GM18511 (cell line): Measurements from ENCODE around the gene SFRP2.

Experiments
- ATAC-seq: cut with Tn5 transposase; IDR thresholded peaks from one replicate; pipeline ENCODE4 v1.9.1; 2021; ENCODE audit warnings: mild to moderate bottlenecking, moderate library complexity; ENCODE audit not compliant: unreplicated experiment

Gene SFRP2, protein sequence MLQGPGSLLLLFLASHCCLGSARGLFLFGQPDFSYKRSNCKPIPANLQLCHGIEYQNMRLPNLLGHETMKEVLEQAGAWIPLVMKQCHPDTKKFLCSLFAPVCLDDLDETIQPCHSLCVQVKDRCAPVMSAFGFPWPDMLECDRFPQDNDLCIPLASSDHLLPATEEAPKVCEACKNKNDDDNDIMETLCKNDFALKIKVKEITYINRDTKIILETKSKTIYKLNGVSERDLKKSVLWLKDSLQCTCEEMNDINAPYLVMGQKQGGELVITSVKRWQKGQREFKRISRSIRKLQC

DNA sequence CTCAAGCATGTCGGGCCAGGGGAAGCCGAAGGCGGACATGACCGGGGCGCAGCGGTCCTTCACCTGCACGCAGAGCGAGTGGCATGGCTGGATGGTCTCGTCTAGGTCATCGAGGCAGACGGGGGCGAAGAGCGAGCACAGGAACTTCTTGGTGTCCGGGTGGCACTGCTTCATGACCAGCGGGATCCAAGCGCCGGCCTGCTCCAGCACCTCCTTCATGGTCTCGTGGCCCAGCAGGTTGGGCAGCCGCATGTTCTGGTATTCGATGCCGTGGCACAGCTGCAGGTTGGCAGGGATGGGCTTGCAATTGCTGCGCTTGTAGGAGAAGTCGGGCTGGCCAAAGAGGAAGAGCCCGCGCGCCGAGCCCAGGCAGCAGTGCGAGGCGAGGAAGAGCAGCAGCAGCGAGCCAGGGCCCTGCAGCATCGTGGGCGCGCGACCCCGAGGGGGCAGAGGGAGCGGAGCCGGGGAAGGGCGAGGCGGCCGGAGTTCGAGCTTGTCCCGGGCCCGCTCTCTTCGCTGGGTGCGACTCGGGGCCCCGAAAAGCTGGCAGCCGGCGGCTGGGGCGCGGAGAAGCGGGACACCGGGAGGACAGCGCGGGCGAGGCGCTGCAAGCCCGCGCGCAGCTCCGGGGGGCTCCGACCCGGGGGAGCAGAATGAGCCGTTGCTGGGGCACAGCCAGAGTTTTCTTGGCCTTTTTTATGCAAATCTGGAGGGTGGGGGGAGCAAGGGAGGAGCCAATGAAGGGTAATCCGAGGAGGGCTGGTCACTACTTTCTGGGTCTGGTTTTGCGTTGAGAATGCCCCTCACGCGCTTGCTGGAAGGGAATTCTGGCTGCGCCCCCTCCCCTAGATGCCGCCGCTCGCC, at the start of gene SFRP2:
Gene SFRP2 (minus strand): TSS at position 671 of the 864 bp plus-strand sequence. CDS start 248 bp downstream, at position 423.
- no peak for ATAC-seq

DNA sequence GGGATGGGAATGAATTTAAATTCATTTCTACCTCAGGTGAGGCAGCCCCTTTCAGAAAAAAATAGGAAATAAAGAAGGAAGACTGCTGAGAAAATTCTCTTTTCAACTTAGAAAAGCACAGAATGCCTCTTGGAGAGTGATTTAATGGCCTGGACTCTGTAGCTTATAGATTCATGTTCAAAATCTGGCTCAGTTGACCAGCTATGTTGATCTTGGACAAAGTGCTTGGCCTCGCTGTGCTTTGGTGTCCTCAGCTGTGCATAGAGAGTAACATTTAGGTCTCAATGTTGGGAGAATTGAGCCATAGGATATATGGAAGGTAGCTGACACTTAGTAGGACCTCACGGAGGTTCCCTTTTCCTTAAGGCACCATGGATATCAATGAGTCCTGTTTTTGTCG, 49.7 kb upstream of the SFRP2 start:
- no peak for ATAC-seq

DNA sequence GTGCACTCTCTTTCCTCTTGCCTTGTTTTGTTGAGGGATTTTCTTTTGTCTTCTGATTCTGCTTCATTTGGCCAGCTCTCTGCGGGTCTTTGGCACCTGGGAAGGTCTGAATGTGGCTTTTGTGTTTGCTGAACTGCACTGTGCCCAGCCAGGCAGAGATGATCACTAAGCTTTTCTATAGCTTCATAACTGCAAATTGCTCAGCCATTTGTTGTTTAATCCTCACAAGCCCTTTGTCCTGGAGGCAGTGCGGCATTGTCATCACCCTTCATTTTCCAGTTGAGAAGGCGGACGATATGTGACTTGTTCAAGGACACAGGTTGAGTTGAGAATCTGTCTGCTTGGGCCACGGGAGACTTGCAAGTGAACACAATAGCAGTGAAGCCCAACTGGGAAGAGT, 46.0 kb upstream of the SFRP2 start:
- no peak for ATAC-seq

DNA sequence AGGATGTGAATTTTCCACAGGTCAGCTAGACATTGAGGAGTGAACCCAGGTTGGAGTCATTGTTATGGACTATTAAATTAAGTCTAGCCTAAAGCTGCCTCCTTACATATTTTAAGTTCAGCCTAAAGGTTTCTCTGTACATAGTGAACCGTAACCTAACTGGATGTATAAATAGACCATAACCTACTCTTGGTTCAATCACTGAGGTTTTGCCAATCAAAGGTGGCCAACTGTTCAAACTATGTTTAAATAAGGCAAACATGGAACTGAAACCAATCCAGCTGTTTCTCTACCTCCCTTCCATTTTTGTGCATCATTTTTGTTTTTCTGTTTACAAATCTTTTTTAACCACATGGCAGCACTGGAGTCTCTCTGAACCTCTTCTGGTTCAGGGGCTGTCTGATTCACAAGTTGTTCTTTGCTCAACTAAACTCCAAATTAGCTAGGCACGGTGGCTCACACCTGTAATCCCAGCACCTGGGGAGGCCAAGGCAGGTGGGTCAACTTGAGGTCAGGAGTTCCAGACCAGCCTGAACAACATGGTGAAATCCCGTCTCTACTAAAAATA, 43.9 kb upstream of the SFRP2 start:
- no peak for ATAC-seq

DNA sequence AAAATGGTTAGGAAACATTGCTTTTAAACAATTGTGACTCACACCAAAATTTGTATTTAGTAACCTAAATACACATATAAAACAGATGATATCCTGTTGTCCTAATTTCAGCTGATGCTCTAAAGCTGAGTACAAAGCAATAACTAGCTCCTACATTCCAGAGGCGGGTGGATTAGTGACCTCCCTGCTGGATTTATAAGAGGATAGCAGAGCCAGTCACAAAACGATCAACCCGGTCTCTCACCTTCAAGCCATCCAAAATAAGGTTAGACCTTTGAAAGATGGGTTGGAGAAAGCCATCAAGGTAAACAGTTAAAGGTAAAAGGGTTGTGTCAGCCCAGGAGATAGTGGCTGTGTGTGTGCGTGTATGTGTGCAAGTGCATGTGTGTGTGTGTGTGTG, 43.2 kb upstream of the SFRP2 start:
- no peak for ATAC-seq

DNA sequence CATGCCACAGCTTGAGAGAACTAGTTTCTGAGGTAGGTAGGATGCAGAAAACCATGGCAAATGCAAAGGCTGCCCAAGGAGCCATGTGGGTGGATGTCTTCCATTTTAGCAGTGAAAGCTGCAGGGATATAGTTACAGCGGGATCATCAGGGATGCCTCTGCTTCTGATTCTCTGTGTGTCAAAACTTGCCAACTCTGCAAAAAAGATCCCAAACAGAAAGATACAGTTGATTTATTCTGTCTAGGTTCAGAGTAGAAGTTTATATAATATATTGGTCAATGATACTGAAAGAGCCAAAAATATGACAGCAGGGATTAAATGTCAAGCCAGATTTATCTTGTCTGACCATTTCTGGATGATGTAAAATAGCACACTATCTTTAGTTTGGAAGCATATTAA, 42.4 kb upstream of the SFRP2 start:
- no peak for ATAC-seq

DNA sequence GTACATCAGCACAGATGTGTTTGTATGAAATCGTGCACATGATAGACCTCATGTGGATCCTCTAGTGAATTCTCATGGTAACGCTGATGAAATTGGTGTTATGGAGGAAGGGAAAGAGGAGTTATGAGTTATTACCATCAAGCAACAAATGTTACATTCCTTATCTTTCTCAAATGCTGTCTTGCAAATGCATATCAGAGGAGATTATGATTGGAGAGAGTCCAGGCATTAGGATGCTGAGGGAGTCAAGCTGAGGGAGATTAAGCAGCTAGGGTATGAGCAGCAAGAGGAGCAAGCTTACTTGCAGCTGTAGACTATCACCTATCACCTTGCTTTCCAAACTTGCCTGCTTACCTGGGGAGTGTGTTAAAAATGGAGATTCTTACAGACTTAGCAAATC, 36.8 kb upstream of the SFRP2 start:
- ATAC-seq = no peak

DNA sequence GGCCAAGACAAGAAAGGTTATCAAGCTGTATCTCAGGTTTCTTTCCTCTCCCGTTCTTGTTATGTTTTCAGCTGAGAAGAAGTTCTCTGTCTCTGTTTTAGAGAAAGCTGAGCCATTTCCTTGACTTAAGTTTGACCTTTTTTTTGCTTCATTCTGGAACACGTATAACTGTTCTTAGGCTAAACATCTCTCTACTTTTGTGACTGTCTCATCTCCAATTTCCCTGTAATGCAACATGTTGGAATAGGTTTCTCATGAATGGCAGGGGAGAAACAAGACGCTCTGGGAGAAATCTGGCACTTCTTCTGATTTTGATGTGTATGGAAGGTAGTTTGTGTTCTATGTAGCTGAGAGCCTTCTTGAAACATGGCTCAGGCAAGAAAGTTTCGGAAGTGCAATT, 36.2 kb upstream of the SFRP2 start:
- ATAC-seq = no peak

DNA sequence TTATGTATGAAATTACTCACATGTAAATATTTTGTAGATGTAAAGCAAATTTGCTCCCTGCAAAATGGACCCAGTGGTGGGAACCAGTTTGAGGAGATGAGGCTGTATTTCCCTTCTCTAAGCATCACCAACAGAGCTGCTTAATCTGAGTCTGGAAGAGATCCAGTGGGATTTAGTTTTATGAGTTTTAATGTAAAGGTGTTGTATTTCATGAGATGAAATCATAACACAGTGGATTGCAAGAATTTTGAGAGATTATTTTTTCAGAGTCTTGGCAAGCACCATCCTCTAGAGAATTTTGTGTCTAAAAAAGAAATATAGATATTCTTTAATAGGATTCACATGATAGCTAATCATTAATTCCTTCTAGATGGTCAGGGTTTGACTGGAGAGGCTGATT, 35.6 kb upstream of the SFRP2 start:
- no peak for ATAC-seq

DNA sequence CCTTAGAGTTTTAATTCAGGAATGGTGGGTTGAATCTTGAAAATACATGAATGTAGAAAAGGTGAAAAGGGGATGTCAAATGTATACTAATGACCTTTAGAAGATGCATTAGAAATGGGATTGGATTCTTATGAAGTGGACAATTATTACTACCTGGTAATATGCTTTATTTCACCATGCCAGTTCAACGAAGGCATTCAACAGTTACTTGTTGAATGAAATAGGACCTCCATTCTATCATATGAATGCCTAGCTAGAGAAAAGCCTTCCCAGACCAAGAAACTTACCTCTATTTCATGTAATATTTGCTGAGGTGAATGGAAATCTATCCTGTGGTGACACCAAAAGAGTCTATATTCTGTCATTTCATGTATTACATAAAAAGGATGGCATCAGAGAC, 34.6 kb upstream of the SFRP2 start:
- no peak for ATAC-seq

DNA sequence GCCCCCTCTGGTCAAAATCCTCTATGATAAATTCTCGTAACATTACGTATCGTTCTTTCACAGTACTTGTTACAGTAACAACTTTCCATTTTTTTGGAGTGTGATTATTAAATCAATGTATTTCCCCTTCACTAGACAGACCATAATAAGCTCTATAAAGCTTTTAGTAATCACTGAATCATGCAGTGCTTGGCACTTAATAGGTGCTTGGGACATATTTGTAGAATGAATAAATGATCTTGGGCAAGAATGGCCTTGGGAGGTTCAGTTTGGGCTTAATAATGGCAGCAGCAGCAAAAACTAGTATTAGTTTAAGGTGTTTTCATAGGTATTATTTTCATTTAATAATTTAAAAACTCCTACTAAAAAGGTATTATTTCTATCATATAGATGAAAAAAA, 33.4 kb upstream of the SFRP2 start:
- ATAC-seq = no peak

DNA sequence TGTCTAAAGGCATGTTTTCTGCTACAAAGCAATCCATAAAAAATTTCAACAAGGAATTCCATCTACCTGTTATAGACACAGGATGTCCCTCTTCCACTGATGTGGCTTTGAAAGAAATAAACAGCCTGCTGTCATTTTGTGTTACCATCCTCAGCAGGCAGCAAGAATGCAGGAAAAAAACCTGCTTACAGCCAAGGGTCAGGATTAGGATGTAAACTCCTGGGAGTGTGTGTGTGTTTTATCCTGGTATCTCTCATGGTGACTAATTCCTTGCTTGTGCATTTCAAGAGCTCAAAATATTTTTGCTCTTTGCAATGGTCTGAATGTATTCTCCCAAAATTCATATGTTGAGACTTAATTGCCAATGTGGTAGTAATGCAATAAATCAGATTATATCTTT, 28.6 kb upstream of the SFRP2 start:
- ATAC-seq = no peak

DNA sequence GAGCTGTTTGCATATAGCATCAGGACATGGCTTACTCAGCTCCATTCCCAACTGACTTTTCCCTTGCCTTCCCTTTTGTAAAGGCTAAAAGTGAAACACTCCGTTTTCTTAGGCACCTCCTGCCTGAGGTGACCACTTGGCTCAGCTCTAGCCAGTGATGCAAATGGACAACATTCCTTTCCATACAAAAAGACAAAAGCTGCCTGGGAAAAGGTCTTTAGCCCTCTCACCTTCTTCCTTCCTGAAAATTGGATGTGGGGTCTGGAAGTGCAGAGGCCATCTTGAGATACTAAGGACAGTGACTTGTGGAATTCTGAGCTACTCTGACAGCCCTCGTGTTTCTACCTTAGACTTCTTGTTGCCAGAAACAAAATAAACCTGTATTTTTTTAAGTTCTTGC, 27.7 kb upstream of the SFRP2 start:
- ATAC-seq = no peak

DNA sequence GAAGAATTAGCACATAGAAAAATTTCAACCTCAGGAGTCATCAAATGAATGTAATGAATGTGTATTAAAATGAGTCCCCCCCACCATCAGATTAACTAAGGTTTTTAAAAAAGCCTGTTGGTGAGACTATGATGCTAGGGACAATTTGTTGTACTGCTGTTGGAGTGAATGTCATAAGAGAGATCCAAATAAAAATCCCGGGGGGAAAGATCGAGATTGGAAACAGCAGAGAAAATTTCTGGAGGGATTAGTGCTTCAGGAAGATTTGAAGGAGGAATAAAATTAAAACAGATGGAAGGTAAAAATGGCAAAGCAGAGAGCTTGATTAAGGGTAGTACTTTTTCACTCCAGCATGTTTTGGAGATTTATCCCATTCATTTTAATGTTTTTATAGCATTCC, 25.9 kb upstream of the SFRP2 start:
- ATAC-seq = no peak

DNA sequence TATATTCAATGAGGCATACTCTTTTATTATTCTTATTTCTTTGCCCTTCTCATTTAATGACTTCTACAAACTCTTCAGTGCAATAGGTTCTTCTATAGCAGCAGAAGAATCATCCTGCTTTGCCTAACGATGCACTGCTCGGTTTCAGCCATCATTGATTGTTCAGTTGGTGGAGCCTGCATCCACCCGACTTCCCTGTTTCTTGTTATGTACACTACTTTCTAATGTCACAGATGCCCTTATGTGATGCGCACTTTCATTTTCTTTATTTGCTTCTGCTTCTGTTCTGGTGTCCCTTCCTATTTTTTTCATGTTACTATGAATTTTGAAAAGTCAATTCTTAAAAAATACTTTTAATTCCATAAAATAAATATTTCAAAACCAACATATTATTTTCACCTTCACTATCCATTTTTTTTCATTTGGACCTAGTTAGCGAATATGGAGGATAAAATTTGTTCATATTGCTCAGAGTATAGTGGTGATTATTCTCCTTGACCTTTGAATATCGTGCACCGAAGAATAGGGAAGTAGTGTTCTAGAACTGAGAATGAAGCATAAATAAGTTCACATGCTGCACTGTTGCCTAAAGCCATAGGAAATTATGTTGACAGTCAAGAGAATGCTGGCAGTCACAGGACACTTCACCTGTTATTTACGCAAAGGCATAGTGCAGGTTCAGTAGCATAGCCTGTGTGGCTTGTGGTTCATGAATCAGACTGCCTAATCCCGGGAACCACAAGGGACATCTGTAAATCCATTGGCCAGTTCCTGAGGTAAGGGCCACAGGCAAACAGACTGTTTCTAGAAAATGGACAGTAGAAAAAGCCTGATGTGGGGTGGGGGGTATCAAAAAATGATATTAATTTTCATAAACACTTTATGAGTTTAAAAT, 21.3 kb upstream of the SFRP2 start:
- peak; percentile 64 for ATAC-seq

DNA sequence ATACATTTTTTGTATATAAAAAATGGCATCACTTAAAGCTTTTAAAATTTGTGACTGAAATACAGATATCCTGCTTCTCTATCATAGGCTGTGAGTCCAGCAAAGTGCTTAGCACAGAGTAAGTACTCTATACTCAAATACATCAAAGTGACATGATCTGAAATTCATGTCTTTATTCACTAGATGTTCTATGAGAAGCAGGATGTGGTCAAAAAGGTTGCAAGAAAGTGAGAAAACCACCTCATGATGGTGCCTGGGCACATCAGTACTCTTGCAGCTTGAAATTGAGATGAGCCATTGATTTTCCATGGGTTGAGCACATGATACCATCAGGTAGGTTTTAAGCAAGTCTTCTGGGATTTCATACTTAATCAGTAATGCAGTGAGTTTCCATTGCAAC, 20.4 kb upstream of the SFRP2 start:
- ATAC-seq = peak; percentile 69

DNA sequence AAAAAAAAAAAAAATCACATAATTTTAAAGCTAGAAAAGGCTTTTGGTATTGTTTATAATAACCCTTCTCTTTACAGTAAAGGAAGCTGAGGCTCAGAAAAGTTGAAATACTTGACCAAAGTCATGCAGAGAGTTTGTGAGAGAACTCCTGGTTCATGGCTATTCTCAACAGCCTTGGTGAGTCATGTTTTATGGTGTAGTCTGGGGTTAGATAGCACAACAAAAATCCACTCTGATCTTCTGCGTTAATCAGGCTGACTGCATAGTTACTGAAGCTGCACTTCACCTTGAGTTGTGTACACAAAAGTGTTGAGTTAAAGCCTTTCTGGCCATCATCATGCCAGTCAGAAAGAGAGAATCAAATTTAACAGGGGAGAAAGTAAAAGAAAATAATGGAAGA, 19.3 kb upstream of the SFRP2 start:
- ATAC-seq = no peak

DNA sequence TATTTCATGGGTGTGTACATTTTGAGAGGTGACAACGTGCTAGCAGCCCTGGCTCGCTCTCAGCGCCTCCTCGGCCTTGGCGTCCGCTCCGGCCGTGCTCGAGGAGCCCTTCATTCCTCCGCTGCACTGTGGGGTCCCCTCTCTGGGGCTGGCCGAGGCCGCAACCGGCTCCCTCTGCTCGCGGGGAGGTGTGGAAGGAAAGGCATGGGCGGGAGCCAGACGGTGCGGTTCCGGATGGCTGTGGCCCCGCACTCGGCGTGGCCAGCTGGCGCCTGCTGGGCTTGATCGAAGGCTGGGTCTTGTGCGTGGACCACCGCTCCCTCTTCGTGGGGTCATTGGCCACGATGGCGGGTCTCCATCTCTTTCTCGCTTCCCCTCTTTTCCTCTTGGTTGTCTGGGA, 17.2 kb upstream of the SFRP2 start:
- no peak for ATAC-seq

DNA sequence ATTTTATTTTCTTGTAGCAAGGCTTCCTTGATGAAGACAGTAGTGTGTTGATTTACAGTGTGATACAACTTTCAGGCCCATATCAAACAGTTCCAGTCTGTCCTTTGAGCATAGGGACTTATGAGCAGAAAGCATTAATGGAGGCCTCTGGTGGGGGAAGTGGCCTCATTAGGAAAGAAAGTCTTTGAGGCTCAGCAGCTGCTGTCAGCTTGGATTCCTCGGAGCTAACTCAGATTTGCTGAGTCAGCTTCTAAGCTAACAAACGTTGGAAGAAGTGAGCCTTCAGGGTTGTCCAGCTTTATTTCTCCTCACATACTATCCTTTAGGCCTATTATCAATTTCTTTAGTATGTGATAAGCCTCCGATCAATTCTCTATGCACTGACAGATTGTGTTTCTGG, 15.8 kb upstream of the SFRP2 start:
- no peak for ATAC-seq

DNA sequence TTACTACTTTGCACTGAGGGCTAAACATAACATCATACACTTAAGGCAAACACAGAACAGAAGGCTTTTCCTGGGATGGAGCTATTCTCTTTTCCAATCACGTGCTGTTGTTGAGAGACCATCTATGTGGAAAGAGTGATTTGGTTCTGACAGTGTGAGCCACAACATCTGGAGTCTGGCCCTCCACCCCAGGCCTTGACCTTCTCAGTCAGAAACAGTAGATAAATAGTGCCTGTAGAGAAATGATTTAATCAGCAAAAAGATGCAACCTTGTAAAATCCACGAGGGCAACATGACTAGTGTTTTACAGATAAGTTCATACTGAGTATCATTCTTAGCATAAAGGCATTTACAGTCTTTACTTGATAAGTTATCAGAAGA, 10.8 kb upstream of the SFRP2 start:
- no peak for ATAC-seq
